Dermis microvascular lymphatic vessel endothelial cell (primary cell): ENCODE data around the gene PLCB1. TPM values are rescaled to one million over a fixed set of nuclear protein-coding genes. Genes with fewer than 3 reads are reported as not detected.
A peak's percentile ranks its signal among the peaks of the same experiment; 100 is the strongest.

Source experiments
- DNase-seq, 2 donors: peaks; one replicate each; pipeline versions ENCODE4 v3.0.0 to v3.0.0-alpha.2; 2010; ENCODE audit warnings: low read depth in 2 of 2
- total RNA-seq: library from RNA; depleted of rRNA; stranded (reverse); fragments of >200 nt; gene quantifications from 2 replicates; pipeline ENCODE4 v1.2.1, GENCODE V29; 2014

PLCB1 gene
- total RNA-seq, 1 donor from 2014 or later = 13.1 TPM

DNA sequence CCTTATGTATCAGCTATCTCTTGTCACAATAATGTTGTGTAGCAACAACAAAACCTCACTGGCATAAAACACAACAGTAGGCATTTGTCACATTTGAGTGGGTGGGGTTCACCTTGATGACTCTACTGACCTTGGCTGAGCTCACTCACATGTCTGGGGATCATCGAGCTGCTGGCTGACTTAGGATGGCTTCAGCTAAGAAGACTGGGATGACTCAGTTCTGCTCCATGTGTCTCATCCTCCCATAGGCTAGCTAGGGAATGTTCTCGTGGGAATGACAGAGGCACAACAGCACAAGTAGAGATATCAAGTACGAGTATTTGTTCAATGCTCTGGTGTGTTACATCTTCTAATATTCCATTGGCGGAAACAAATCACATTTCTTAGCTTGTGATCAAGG lies 167.9 kb downstream of the PLCB1 start:
- no peak for DNase-seq

DNA sequence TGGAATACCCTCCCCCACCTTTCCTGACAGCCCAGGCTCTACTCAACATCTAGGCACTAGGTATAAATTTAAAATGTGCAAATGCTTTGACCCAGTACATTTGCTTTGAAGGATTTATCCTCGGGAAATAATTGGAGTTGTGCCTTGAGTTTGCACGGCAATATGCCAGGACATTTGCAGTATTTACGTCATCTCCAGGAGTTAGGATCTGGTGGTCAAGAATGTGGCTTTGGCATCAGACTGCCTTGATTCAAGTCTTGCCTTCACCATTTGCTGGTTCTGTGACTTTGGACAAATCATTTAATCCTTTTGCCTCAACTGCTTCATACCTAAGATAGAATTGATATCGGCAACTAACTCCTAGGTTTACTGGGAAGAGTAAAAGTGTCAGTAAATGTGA lies 169.6 kb downstream of the PLCB1 start:
- no peak for DNase-seq

DNA sequence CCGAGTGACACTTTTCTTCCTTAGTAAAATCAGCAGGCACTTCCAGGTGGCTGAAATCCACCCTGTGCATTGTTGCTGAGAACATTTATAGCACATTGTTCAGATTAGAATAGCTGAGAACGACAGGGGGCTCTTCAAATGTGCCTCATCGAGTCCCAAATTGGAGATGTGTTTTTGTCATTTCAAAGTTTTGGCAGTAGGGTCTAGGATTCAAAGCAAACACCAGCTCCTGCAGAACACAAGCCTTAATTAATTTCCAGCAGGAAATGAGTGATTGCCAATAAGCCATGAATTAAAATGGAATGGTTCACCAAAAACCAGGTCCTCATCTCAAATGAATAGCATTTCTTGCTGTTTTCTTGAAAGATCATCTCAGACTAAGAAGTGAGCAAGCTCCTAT lies 171.6 kb downstream of the PLCB1 start:
- DNase-seq = no peak

DNA sequence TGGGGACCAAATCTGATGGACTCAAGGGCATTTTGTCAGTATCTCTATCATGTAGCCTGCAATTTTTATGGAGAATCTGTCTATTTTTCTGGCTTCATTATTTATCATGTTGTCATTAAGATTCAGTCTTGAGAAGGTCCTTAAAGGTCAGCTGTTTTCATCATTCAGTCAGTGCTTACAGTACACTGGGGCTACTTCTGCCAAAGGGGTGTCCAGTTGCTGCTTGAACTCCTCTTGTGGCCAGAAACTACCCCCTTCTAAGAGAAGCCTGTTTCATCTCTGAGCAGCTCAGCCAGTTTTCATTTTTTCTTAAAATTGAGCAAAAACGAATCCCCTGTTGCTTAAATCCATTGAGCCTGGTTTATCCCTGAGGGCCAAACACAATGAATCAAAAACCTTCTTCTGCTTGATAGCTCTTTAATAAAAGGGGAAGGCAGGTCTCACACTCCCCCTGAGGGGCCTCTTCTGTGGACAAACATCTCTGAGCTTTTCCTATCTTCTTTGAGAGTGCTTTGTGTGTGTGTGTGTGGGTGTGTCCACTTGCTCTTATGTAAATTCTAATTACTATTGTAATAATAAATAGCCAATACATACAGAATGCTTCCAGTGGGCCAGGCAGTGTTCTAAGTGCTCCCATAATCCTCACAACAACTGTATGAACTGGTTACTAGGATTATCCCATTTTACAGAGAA lies 172.2 kb downstream of the PLCB1 start:
- DNase-seq = no peak

DNA sequence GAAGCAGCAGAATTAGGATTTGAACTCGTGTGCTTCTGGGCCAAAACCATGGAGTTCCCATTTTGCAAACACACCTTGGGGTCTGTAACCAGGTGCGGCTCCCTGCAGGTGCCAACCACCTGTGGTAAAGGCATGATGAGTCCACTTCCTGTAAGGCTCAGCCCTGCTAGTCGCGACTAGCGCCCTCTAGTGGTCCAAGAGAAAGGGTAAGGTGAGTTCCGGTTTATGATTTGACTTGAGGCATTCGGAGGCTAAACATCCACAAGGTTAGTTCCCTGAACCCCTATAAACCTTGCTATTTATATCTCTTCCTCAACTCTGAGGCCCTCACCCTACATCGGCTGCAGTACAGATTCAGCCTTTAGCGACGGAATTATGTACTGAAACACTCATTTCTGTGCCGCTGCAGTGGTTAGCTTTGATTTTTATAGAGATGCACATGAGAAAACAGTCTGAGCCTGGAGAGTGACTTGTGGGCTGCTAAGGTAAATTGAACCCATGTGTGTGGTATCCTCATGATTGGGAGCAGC lies 173.4 kb downstream of the PLCB1 start:
- peak; percentile 11 to 59 for DNase-seq

DNA sequence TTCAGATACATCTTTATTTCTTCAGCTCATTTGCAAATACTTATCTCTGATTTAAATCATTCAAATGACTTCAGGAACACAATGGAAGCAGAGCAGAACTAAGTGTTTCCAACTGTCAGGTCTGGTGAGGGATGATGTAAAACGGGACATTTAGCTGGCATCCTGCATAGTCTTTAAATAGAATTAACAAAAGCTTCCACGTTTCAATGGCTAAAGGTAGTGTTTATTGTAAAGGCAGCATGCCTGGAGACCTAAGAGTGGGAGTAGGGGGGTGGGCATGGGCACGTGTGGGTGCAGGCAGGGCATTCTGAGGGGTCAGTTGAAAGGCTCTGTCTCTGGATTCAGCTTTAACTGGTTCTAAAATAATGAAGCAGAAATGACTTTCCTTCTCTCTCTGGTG lies 174.9 kb downstream of the PLCB1 start:
- DNase-seq = no peak

- no peak for DNase-seq
Observed at GRCh38 chr20:8309634-8310033, 177.6 kb downstream of the PLCB1 start.

DNA sequence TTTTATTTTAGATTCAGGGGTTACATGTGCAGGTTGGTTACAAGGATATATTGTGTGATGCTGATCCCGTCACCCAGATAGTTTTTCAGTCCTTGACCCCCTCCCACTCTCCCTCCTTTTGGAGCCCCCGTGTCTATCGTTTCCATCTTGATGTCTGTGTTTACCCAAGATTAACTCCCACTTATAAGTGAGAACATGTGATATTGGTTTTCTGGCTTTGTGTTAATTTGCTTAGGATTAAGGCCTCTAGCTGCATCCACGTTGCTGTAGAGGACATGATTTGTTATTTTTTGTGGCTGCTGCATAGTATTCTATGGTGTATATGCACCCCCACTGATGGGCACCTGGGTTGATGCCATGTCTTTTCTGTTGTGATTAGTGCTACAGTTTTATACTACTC lies 178.6 kb downstream of the PLCB1 start:
- no peak for DNase-seq

GRCh38 chr20:8313073-8313472 lies 181.0 kb downstream of the PLCB1 start:
- no peak for DNase-seq

DNA sequence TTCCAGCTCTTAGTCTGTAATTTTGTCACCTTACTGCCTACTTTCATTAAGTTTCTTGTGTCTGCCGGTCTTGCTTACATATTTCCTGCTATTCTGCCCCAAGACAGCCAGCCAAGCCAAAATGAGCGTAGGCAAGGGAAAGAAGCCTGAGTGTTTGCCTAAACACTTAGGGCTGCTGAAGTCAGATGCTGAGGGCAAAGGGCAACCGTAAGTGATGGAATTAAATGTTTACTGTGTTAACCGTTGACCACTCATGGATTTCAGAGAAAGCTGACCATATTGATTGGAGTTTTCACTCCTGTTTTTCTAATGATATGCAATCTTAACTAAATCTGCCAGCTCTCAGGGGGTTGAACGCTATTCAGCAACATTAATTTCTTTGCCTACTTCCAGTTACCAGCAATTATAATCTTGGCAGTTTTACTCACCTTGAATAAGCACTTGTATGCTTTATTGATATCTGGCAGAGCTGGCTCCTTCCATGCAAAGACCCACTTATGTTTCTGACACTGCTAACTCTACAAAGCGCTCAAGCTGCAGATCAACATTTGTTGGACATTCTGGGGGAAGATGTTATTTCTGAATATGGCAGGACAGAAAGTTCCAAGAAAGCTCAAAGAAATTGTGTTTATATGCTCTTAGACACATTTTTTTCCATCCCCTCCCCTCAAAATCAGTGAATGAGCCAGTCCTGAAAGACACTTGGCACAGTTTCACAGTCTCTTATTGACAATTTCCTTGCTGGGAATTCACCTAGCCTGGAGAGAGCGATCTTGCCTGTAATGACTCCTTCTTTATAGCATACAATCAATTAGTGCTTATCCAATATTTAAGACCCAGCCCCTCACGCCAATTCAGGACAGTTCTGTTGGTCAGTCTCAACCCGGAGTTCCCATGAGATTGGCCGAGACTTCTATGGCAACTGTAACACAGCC lies 183.8 kb downstream of the PLCB1 start:
- DNase-seq = no peak

GRCh38 chr20:8317448-8317847 lies 185.4 kb downstream of the PLCB1 start:
- DNase-seq = no peak

DNA sequence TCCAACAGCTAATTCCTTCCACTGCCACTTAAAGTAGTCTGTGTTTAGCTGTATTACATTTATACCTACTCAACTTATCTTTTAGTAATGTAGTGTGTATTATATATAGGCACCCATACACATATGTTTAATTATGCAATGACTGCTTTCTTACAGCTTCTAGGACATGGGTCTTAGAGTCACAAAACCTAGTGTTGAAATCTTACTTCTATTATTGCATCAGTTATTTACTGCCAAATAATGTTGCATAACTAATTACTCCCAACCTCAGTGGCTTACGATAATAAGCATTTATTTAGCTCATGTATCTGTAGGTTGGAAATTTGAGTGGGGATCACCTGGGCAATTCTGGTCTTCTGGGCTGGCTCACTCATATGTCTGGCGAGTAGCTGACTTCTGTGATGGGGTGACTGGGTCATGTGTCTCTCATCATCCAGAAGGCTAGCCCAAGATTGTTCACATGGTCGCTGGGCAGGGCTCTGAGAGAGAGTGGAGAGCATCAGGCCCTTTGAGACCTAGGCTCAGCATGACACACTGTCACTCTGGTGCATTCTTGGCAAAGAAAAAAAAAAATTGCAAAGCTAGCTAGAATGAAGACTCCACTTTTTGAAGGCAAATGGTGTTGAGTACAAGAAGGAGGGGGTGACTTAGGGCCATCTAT lies 187.0 kb downstream of the PLCB1 start:
- no peak for DNase-seq

- no peak for DNase-seq
Observed at GRCh38 chr20:8320306-8320705, 188.2 kb downstream of the PLCB1 start.

DNA sequence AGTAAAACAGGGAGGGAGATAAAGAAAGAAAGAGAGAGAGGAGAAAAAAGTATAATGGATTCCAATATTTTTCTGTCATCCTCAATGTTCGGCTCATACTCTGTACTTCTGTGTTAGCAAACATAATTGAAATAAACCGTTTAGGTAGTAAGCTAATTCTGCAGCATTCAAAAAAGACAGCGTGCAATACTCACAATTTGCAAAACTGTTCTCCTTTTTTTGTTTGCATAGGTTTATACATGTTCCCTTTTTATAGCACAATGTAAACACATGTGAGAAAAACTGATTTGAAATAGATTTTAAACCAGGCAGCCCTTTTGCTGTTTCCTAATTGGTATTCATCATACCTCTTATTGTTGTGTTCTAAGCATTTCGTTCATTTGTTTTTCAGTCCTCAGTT lies 188.9 kb downstream of the PLCB1 start:
- DNase-seq = no peak

DNA sequence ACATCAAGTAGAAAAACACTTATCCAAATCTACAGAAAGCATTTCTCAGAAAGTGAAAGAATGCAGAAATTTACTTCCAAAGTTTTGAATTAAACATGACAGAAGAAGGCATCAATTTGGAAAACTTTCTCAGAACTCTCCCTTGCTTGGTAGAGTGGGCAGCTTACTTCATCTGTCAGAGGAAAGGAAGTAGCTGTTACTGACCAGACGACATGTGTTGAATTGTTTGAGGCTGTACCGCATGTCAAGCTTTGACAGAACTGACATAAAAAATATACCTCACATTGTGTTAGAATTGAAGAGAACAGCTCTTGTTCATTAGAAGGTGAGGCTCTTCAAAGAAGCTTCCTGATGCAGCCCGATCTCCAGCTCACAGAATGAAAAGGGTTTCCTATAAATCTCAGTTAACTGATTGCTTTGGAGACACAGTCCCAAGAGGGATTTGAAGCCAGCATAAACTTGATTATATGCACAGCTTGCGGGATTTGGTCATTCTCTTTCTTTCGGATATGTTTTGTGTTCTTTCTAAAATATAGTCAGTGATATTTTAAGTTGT lies 190.7 kb downstream of the PLCB1 start:
- DNase-seq = no peak

- no peak for DNase-seq
Observed at GRCh38 chr20:8326191-8326590, 194.1 kb downstream of the PLCB1 start.

DNA sequence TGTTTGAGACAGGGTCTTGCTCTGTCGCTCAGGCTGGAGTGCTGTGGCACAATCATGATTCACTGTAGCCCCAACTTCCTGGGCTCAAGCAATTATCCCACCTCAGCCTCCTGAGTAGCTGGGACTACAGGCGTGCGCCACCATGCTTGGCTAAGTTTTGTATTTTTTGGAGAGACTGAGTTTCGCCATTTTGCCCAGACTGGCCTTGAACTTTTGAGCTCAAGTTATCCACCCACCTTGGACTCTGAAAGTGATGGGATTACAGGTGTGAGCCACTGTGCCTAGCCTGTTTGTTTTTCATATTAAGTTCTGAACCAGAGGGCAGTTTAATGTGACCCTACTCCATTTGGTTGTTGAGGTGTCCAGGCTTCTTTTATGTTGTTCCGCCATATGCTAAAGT lies 194.8 kb downstream of the PLCB1 start:
- DNase-seq = no peak

GRCh38 chr20:8328189-8328588 lies 196.1 kb downstream of the PLCB1 start:
- no peak for DNase-seq

DNA sequence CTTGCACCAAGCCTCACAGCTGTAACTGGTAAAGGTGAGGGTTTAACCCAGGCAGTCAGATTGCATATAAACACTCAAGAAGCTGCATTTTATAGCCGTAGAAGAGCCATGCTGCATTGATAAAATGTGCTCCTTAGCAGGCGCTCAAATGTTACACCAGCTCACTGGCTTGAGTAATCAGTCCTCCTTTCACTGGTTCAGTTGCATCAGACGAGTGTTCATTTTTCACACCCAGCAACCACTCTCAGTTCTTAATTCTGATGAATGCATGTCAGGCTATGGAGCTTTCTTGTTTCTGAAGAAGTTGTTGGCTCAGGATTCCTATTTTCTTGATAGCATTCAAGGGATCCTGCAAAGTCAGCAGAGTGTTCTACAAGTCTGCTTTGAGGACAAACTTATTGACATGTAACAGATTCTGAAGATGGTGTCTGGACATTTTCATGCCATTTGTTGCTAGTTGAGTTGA lies 198.3 kb downstream of the PLCB1 start:
- no peak for DNase-seq

DNA sequence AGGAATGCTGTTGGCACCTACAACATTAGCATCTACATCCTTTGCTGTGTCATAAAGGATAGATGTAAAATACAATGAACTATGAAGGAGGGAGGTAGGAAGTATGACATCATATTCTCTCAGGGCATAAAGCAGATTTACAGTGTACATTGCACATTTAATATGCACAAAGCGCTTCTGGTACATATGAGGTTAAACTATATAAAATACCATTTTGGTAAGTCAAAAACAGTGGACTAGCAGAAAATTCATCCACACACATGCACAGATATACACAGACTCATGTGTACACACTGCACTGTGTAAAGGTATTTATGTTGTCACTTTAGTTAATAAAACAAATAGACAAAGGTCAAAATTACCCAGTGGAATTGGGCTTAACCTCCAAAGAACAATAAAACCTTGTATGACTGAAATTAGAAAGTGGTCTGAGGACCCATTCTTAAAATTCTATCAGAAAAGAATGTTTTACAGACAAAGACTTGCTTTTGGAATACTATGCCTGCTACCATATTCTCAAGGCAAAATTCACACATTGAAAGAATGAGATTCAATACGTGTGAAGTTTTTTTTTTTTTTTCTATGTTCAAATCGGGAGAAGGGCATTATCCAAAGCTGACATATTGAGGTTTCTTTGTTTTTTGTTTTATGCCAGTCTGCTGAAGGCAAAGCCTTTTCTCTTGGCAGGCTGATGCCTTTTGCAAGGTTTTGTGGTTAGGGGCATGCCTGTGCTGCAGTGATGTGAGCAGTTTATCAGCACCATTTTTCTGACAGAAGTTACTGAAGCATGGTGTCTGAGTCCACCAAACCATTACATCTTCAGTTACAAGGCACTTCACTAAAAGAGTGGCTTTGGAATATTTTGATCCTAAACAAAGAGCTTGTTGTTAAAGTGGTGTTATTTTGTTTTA lies 199.0 kb downstream of the PLCB1 start:
- DNase-seq = no peak
